GM03348 (cell line): ENCODE measurements around the gene OSBPL3.
"Not testable (repeated sequence)": the region's sequence is repeated elsewhere in the genome, so short reads cannot be mapped to it uniquely, and the experiment has no call there.

Source experiments
- DNase-seq: peaks from one replicate; pipeline ENCODE4 v3.0.0; 2012; ENCODE audit warnings: low spot score

OSBPL3 gene

GRCh38 chr7:24917510-24918239 is 62.3 kb downstream of the OSBPL3 start:
- DNase-seq: peak; percentile 80

- no peak for DNase-seq
Measured at GRCh38 chr7:24916463-24917040, 63.4 kb downstream of the OSBPL3 start.

- no peak for DNase-seq
Measured at GRCh38 chr7:24914465-24914859, 65.5 kb downstream of the OSBPL3 start.

- no peak for DNase-seq
Measured at GRCh38 chr7:24913801-24914464, 66.0 kb downstream of the OSBPL3 start.

- no peak for DNase-seq
Measured at GRCh38 chr7:24912874-24913514, 67.0 kb downstream of the OSBPL3 start.

- DNase-seq: no peak
Measured at GRCh38 chr7:24912424-24912823, 67.6 kb downstream of the OSBPL3 start.

GRCh38 chr7:24911213-24911603 is 68.8 kb downstream of the OSBPL3 start:
- DNase-seq: no peak

GRCh38 chr7:24910551-24911212 is 69.3 kb downstream of the OSBPL3 start:
- DNase-seq: no peak

GRCh38 chr7:24908727-24909126 is 71.3 kb downstream of the OSBPL3 start:
- no peak for DNase-seq

- DNase-seq: no peak
Measured at GRCh38 chr7:24908166-24908565, 71.8 kb downstream of the OSBPL3 start.

GRCh38 chr7:24907311-24907886 is 72.6 kb downstream of the OSBPL3 start:
- peak; percentile 24 for DNase-seq

GRCh38 chr7:24905996-24906770 is 73.8 kb downstream of the OSBPL3 start:
- no peak for DNase-seq

GRCh38 chr7:24903992-24904391 is 76.0 kb downstream of the OSBPL3 start:
- not testable (repeated sequence) for DNase-seq

GRCh38 chr7:24903559-24903958 is 76.4 kb downstream of the OSBPL3 start:
- no peak for DNase-seq

- DNase-seq: no peak
Measured at GRCh38 chr7:24902931-24903330, 77.0 kb downstream of the OSBPL3 start.

- peak; percentile 41 for DNase-seq
Measured at GRCh38 chr7:24902276-24902675, 77.7 kb downstream of the OSBPL3 start.

- no peak for DNase-seq
Measured at GRCh38 chr7:24899905-24900304, 80.1 kb downstream of the OSBPL3 start.

- no peak for DNase-seq
Measured at GRCh38 chr7:24899161-24899560, 80.8 kb downstream of the OSBPL3 start.

- DNase-seq: no peak
Measured at GRCh38 chr7:24898691-24899090, 81.3 kb downstream of the OSBPL3 start.

GRCh38 chr7:24896031-24896501 is 83.9 kb downstream of the OSBPL3 start:
- DNase-seq: no peak
